Osteocyte (in vitro differentiated cells): ENCODE measurements around the gene TMEM252. TPM values are rescaled to one million over a fixed set of nuclear protein-coding genes. Genes with fewer than 3 reads are reported as not detected.

Experiments
- DNase-seq: peaks from one replicate; pipeline ENCODE4 v3.0.0; 2021; ENCODE audit warnings: mixed read lengths; ENCODE audit not compliant: unreplicated experiment; ENCODE audit errors: extremely low spot score
- H3K27ac Mint-ChIP-seq: one replicate; pipeline ENCODE4 v1.8.0; 2021; ENCODE audit warnings: mild to moderate bottlenecking, mixed read lengths; ENCODE audit not compliant: unreplicated experiment
- H3K27me3 Mint-ChIP-seq: one replicate; pipeline ENCODE4 v1.8.0; 2021; ENCODE audit warnings: mixed read lengths; ENCODE audit not compliant: unreplicated experiment
- H3K36me3 Mint-ChIP-seq: one replicate; pipeline ENCODE4 v1.8.0; 2021; ENCODE audit warnings: mixed read lengths; ENCODE audit not compliant: unreplicated experiment
- H3K4me1 Mint-ChIP-seq: one replicate; pipeline ENCODE4 v1.8.0; 2021; ENCODE audit warnings: mixed read lengths; ENCODE audit not compliant: unreplicated experiment
- H3K4me3 Mint-ChIP-seq: one replicate; pipeline ENCODE4 v1.8.0; 2021; ENCODE audit warnings: mild to moderate bottlenecking, moderate library complexity, mixed read lengths; ENCODE audit not compliant: unreplicated experiment
- H3K9me3 Mint-ChIP-seq: one replicate; pipeline ENCODE4 v1.8.0; 2021; ENCODE audit warnings: mixed read lengths; ENCODE audit not compliant: unreplicated experiment
- total RNA-seq: library from RNA; stranded (reverse); gene quantifications from 2 replicates; pipeline ENCODE4 v1.2.1, GENCODE V29; 2021
- TF ChIP-seq, protein P1 (sequence below): fragments of 200-600 bp; sonication (generic); IDR thresholded peaks from 2 replicates; pipeline ENCODE4 v1.5.0; 2021; ENCODE audit warnings: antibody characterized with exemption, mild to moderate bottlenecking, moderate library complexity

Gene TMEM252
- total RNA-seq, 1 donor from 2014 or later: not detected

DNA sequence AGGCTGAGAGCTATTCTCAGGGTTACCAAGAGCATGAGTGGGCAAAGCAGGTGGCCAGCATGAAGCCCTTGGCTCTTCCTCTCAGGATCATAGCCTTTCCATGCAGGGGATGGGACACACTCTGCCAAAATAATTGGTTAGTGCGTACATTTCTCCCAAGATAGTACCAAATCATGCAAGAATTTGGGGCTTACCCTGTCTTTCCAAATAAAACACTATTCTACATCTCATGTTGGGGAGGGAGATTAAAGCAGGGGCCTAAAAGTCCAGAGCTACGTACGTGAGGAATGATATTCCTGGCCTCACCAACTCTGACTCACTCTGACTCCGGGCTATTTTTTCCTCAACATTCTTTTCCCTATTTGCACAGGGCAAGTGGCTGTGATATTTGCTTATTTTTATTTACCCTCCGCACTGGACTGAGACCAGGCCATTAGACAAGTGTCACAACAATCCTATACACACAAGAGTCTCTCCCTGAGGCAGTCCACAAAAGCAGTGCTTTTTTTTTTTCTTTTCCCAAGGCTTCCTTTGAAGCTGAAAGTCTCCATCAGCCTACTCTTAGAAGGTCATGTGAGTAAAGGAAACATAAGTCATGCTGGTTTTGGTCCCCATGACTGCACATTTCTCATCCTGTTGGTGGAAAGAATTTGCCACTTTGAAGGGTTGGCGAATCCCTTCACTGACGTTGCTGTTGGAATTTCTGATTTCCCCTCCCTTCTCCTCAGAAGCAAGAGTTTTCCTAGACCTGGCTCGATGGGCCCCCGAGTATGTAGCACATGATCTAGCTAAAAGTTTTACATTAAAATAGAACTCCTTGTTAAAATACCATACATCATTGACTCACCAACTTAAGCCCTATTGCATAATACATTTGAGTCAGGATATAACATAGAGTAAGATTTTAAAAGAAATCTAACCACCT lies 40.0 kb downstream of the TMEM252 start:
- H3K27me3 Mint-ChIP-seq: peaks cover 3% of the 10 kb centered on the region
- no peaks in the 10 kb centered on the region for H3K9me3 Mint-ChIP-seq
- no peaks in the 10 kb centered on the region for H3K4me1 Mint-ChIP-seq
- no peaks in the 10 kb centered on the region for H3K36me3 Mint-ChIP-seq
- TF ChIP-seq, protein P1, sequence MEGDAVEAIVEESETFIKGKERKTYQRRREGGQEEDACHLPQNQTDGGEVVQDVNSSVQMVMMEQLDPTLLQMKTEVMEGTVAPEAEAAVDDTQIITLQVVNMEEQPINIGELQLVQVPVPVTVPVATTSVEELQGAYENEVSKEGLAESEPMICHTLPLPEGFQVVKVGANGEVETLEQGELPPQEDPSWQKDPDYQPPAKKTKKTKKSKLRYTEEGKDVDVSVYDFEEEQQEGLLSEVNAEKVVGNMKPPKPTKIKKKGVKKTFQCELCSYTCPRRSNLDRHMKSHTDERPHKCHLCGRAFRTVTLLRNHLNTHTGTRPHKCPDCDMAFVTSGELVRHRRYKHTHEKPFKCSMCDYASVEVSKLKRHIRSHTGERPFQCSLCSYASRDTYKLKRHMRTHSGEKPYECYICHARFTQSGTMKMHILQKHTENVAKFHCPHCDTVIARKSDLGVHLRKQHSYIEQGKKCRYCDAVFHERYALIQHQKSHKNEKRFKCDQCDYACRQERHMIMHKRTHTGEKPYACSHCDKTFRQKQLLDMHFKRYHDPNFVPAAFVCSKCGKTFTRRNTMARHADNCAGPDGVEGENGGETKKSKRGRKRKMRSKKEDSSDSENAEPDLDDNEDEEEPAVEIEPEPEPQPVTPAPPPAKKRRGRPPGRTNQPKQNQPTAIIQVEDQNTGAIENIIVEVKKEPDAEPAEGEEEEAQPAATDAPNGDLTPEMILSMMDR: no peak
- no peak overlapping the region for H3K4me3 Mint-ChIP-seq
- no peak overlapping the region for H3K27ac Mint-ChIP-seq
- no peak for DNase-seq

DNA sequence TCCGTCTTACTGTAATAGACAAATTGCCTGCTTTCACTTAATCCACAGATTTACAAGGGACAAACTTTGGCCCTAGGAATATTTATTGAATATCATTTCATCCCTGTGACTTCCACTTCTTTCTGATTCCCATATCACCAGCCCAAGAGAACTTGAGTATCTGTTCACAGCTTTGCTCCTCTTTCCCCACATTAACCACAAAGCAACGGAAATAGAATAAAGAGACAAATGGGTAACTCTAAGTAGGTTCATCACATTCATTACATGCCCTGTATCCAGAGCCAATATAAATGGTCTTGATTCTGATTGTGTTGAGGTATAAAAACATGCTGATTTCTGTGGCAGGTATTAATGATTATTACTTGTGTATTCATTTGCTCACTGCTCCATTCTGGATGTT lies 41.9 kb downstream of the TMEM252 start:
- no peaks in the 10 kb centered on the region for H3K9me3 Mint-ChIP-seq
- DNase-seq: no peak
- H3K36me3 Mint-ChIP-seq: no peaks in the 10 kb centered on the region
- TF ChIP-seq, protein P1: no peak
- peaks cover 3% of the 10 kb centered on the region for H3K27me3 Mint-ChIP-seq
- H3K27ac Mint-ChIP-seq: no peak overlapping the region
- H3K4me1 Mint-ChIP-seq: no peaks in the 10 kb centered on the region
- H3K4me3 Mint-ChIP-seq: no peak overlapping the region

DNA sequence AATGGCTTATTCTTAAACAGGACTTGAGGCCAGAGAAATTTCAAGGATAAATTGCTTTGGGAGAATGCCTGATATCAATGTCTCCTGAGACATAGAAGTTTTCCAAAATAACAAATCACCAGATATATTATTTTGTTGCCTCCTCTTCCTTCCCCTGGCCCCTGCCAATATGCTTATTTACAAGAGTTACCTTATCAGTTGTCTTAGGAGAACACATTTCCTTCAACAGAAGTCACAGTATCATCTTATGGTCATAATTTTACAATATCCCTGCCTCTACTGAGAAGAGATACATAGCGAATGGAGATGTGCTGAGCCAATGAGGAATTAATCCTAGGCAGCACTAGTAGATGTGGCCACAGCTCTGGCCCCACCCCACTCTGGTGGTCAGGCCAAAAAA lies 43.1 kb downstream of the TMEM252 start:
- H3K4me1 Mint-ChIP-seq: no peaks in the 10 kb centered on the region
- H3K27ac Mint-ChIP-seq: no peak overlapping the region
- H3K36me3 Mint-ChIP-seq: no peaks in the 10 kb centered on the region
- no peak overlapping the region for H3K4me3 Mint-ChIP-seq
- DNase-seq: no peak
- H3K27me3 Mint-ChIP-seq: peaks cover 3% of the 10 kb centered on the region
- H3K9me3 Mint-ChIP-seq: no peaks in the 10 kb centered on the region
- TF ChIP-seq, protein P1: no peak

DNA sequence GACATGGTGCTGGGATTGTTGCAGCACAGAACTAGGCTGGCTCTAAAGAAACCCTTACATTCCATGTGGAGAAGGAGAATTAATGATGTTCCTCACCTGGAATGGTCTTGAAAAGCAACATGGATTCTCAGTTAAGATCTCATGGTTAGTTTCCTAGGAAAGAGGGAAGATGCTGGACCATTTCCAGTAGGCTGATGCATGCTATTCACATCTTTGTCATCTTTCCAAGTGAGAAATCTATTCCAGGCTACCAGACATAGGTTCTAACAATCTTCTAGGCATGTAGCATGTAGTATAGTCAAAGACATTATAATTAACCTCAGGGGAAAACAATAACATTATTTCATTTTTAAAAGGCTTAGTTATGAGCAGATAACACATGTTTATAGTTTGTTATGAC lies 44.3 kb downstream of the TMEM252 start:
- no peak overlapping the region for H3K27ac Mint-ChIP-seq

DNA sequence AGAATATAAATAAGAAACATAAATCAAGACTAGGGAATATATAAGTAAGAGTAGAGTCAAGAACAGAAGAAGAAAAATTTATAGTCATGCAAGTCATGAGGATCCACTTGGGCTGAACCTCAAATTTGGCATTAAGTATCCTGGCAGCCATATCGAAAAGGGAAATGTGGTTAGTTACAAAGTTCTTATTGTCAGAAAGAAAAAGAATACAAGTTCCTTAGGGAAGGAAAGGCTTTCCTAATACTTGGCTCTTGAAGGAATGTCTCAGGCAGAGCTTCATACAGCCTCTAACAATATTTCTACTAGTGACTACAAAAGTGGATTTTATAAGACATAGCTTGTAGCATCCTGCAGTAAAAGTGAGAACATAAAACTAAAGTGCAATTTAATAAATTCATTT lies 45.4 kb downstream of the TMEM252 start:
- H3K36me3 Mint-ChIP-seq: no peaks in the 10 kb centered on the region
- peaks cover 3% of the 10 kb centered on the region for H3K27me3 Mint-ChIP-seq
- no peaks in the 10 kb centered on the region for H3K9me3 Mint-ChIP-seq
- no peak for DNase-seq
- TF ChIP-seq, protein P1: no peak
- no peak overlapping the region for H3K4me3 Mint-ChIP-seq
- H3K4me1 Mint-ChIP-seq: no peaks in the 10 kb centered on the region
- no peak overlapping the region for H3K27ac Mint-ChIP-seq

More for the DNA sequence above, 44.3 kb downstream of the TMEM252 start:
- Mint-ChIP-seq H3K27me3 (peaks cover 3% of the 10 kb centered on the region), H3K4me1 (no peaks in the 10 kb centered on the region), H3K36me3 (no peaks in the 10 kb centered on the region), H3K4me3 (no peak overlapping the region), H3K9me3 (no peaks in the 10 kb centered on the region)
- TF ChIP-seq, protein P1: no peak
- DNase-seq: no peak
